H1 (cell line): ENCODE measurements around the gene SPTAN1. TPM values are rescaled to one million over a fixed set of nuclear protein-coding genes. Genes with fewer than 3 reads are reported as not detected.

ENCODE experiments used
- CTCF ChIA-PET: fragments of 300-600 bp; sonication (Branson Sonifier 250); formaldehyde crosslinking; loops from one replicate; lab custom pipeline; 2021; ENCODE audit not compliant: partially characterized antibody; lab: Charles Lee
- POLR2A ChIA-PET: fragments of 300-600 bp; sonication (Branson Sonifier 250); formaldehyde crosslinking; loops from one replicate; lab custom pipeline; 2021; ENCODE audit warnings: inconsistent platforms; ENCODE audit not compliant: partially characterized antibody; lab: Charles Lee
- DNase-seq, 2 experiments: peaks; one replicate each; pipeline versions ENCODE4 v3.0.0 to v3.0.0-alpha.2; 2010 to 2022; ENCODE audit warnings: low spot score in 2 of 2, low read depth in 1 of 2, mixed read lengths in 1 of 2
- FAIRE-seq: peaks from 2 replicates; lab custom pipeline; 2011; peaks lifted over from hg19 to GRCh38; lab: Jason Lieb, UNC
- H2AFZ ChIP-seq: 2 replicates; pipeline ENCODE4 v1.8.1; 2012; ENCODE audit warnings: low read length, inconsistent platforms
- H2AK5ac ChIP-seq: 2 replicates; pipeline ENCODE4 v1.6.1; 2013; ENCODE audit warnings: low read depth, low read length
- H2BK120ac ChIP-seq: replicated peaks from 2 replicates; pipeline ENCODE3; 2013; ENCODE audit warnings: low read depth, low read length, inconsistent platforms
- H2BK12ac ChIP-seq: 2 replicates; pipeline ENCODE4 v1.6.1; 2013; ENCODE audit warnings: low read depth, low read length
- H2BK15ac ChIP-seq: 2 replicates; pipeline ENCODE4 v1.6.1; 2013; ENCODE audit warnings: low read length
- H2BK20ac ChIP-seq: 2 replicates; pipeline ENCODE4 v1.6.1; 2013; ENCODE audit warnings: low read length
- H2BK5ac ChIP-seq: 2 replicates; pipeline ENCODE4 v1.6.1; 2013; ENCODE audit warnings: low read depth, low read length
- H3K14ac ChIP-seq: 2 replicates; pipeline ENCODE4 v1.6.1; 2013; ENCODE audit warnings: inconsistent platforms; ENCODE audit not compliant: insufficient read length
- H3K18ac ChIP-seq: 2 replicates; pipeline ENCODE4 v1.6.1; 2013; ENCODE audit warnings: low read length; ENCODE audit errors: extremely low read depth
- H3K23ac ChIP-seq: 2 replicates; pipeline ENCODE4 v1.6.1; 2013; ENCODE audit warnings: inconsistent platforms; ENCODE audit not compliant: insufficient read length
- H3K23me2 ChIP-seq: 2 replicates; pipeline ENCODE4 v1.6.1; 2013; ENCODE audit warnings: low read depth, low read length
- H3K27ac ChIP-seq: 2 replicates; pipeline ENCODE4 v1.6.1; 2011; ENCODE audit warnings: low read depth, low read length, inconsistent platforms
- H3K27me3 ChIP-seq, 4 experiments: replicated peaks in 1 of 4; 1 replicate in 1 of 4; 2 replicates in 3 of 4; pipeline versions ENCODE4 v1.6.1 to v1.8.1; 2011 to 2013; ENCODE audit warnings: low read length in 3 of 4, mild to moderate bottlenecking in 3 of 4, inconsistent platforms in 2 of 4, mixed read lengths in 2 of 4, moderate library complexity in 1 of 4; ENCODE audit not compliant: control insufficient read depth in 3 of 4, insufficient read depth in 3 of 4; ENCODE audit errors: extremely low read depth in 1 of 4
- H3K36me3 ChIP-seq, 4 experiments: 2 replicates each; pipeline versions ENCODE4 v1.6.1 to v1.8.1; 2011 to 2013; ENCODE audit warnings: mild to moderate bottlenecking in 4 of 4, low read length in 3 of 4, moderate library complexity in 2 of 4, control low read depth in 1 of 4, inconsistent platforms in 1 of 4; ENCODE audit not compliant: insufficient read depth in 4 of 4, control insufficient read depth in 2 of 4
- H3K4ac ChIP-seq: replicated peaks from 2 replicates; pipeline ENCODE3; 2013; ENCODE audit warnings: low read length, low read depth, mixed read lengths, inconsistent platforms; ENCODE audit not compliant: insufficient read length
- H3K4me1 ChIP-seq, 4 experiments: replicated peaks in 1 of 4; 1 replicate in 1 of 4; 2 replicates in 3 of 4; pipeline versions ENCODE4 v1.6.1 to v1.8.1; 2011 to 2013; ENCODE audit warnings: low read length in 3 of 4, inconsistent platforms in 2 of 4, mixed read lengths in 1 of 4; ENCODE audit not compliant: insufficient read depth in 4 of 4, control insufficient read depth in 3 of 4
- H3K4me2 ChIP-seq, 2 experiments: 2 replicates each; pipeline versions ENCODE4 v1.6.1 to v1.8.1; 2011 to 2013; ENCODE audit warnings: low read depth in 2 of 2, low read length in 2 of 2, control low read depth in 1 of 2, inconsistent platforms in 1 of 2, mild to moderate bottlenecking in 1 of 2; ENCODE audit not compliant: insufficient read depth in 1 of 2
- H3K4me3 ChIP-seq, 4 experiments: fragments of 200-600, 300-600 bp in 1 of 4; sonication (generic), shearing (Covaris generic), sonication (Bioruptor Twin) in 1 of 4; 2 replicates each; pipeline versions ENCODE4 v1.5.1 to v1.8.1; 2011 to 2016; ENCODE audit warnings: low read length in 4 of 4, low read depth in 3 of 4, control low read depth in 2 of 4, inconsistent platforms in 2 of 4, mild to moderate bottlenecking in 2 of 4, mixed read lengths in 1 of 4, moderate library complexity in 1 of 4; ENCODE audit not compliant: insufficient read depth in 2 of 4; ENCODE audit errors: extremely low read depth in 1 of 4
- H3K56ac ChIP-seq: replicated peaks from 2 replicates; pipeline ENCODE3; 2013; ENCODE audit warnings: low read depth, mild to moderate bottlenecking, mixed read lengths, low read length, inconsistent platforms; ENCODE audit not compliant: insufficient read length
- H3K79me1 ChIP-seq: 2 replicates; pipeline ENCODE4 v1.6.1; 2013; ENCODE audit warnings: low read depth, low read length, control low read depth
- H3K79me2 ChIP-seq, 2 experiments: 2 replicates each; pipeline versions ENCODE4 v1.6.1 to v1.8.1; 2012 to 2013; ENCODE audit warnings: low read length in 2 of 2, mild to moderate bottlenecking in 2 of 2, inconsistent platforms in 1 of 2; ENCODE audit not compliant: insufficient read depth in 2 of 2, control insufficient read depth in 1 of 2
- H3K9ac ChIP-seq, 4 experiments: replicated peaks in 1 of 4; 1 replicate in 1 of 4; 2 replicates in 3 of 4; pipeline versions ENCODE4 v1.6.1 to v1.8.1; 2011 to 2013; ENCODE audit warnings: low read depth in 3 of 4, low read length in 3 of 4, control low read depth in 2 of 4, mild to moderate bottlenecking in 2 of 4, moderate library complexity in 2 of 4, inconsistent platforms in 1 of 4; ENCODE audit errors: extremely low read depth in 1 of 4
- H3K9me3 ChIP-seq, 2 experiments: 2 replicates each; pipeline versions ENCODE4 v1.6.1 to v1.8.1; 2012 to 2013; ENCODE audit warnings: mild to moderate bottlenecking in 2 of 2, moderate library complexity in 2 of 2, control low read depth in 1 of 2, inconsistent platforms in 1 of 2, low read depth in 1 of 2, low read length in 1 of 2, mixed read lengths in 1 of 2; ENCODE audit not compliant: insufficient read depth in 2 of 2
- H4K20me1 ChIP-seq, 2 experiments: replicated peaks in 1 of 2; 2 replicates each; pipeline versions ENCODE3 to v1.8.1; 2011 to 2013; ENCODE audit warnings: inconsistent platforms in 2 of 2, low read length in 2 of 2, mild to moderate bottlenecking in 1 of 2; ENCODE audit not compliant: insufficient read depth in 2 of 2, control insufficient read depth in 1 of 2
- H4K5ac ChIP-seq: 2 replicates; pipeline ENCODE4 v1.6.1; 2013; ENCODE audit warnings: low read length, low read depth, mixed read lengths, inconsistent platforms; ENCODE audit not compliant: insufficient read length
- H4K8ac ChIP-seq: 2 replicates; pipeline ENCODE4 v1.8.0; 2013; ENCODE audit warnings: mild to moderate bottlenecking, moderate library complexity, low read length, inconsistent platforms; ENCODE audit not compliant: insufficient read depth; ENCODE audit errors: extremely low read depth
- H4K91ac ChIP-seq: replicated peaks from 2 replicates; pipeline ENCODE3; 2013; ENCODE audit warnings: low read length, mixed read lengths, inconsistent platforms; ENCODE audit not compliant: insufficient read length
- CHD1 ChIP-seq: IDR thresholded peaks from 2 replicates; pipeline ENCODE4 v1.6.1; 2012; ENCODE audit warnings: low read depth, low read length, improper control_type of control experiment
- CREB1 ChIP-seq: IDR thresholded peaks from 2 replicates; pipeline ENCODE4 v1.6.1; 2012; ENCODE audit warnings: inconsistent platforms
- FOSL1 ChIP-seq: IDR thresholded peaks from 2 replicates; pipeline ENCODE4 v1.6.1; 2011; ENCODE audit warnings: mild to moderate bottlenecking, low read depth, low read length, moderate library complexity; ENCODE audit not compliant: insufficient read depth
- GABPA ChIP-seq: IDR thresholded peaks from 2 replicates; pipeline ENCODE4 v1.6.1; 2011; ENCODE audit warnings: mild to moderate bottlenecking, low read length, moderate library complexity, borderline replicate concordance; ENCODE audit not compliant: insufficient read depth
- GTF2F1 ChIP-seq: IDR thresholded peaks from 2 replicates; pipeline ENCODE4 v1.6.1; 2012; ENCODE audit warnings: low read depth, low read length, improper control_type of control experiment, borderline replicate concordance
- JUN ChIP-seq: IDR thresholded peaks from 2 replicates; pipeline ENCODE4 v1.6.1; 2011; ENCODE audit warnings: low read depth, mild to moderate bottlenecking, improper control_type of control experiment, low read length
- TAF7 ChIP-seq: optimal IDR thresholded peaks from 2 replicates; pipeline ENCODE3; 2011; ENCODE audit warnings: low read depth, mild to moderate bottlenecking, inconsistent platforms, low read length, moderate library complexity, borderline replicate concordance
- TBP ChIP-seq: IDR thresholded peaks from 2 replicates; pipeline ENCODE4 v1.6.1; 2011; ENCODE audit warnings: low read depth, low read length, improper control_type of control experiment
- TCF12 ChIP-seq: IDR thresholded peaks from 2 replicates; pipeline ENCODE4 v1.6.1; 2011; ENCODE audit warnings: low read depth, mild to moderate bottlenecking, low read length
- YY1 ChIP-seq: IDR thresholded peaks from 2 replicates; pipeline ENCODE4 v1.6.1; 2011; ENCODE audit warnings: low read depth, mild to moderate bottlenecking, low read length
- whole genome bisulfite sequencing, 2 experiments: shearing (Covaris generic) in 1 of 2; methylation state at CpG; one replicate each; pipeline versions ENCODE4 v1.1.6 to v1.1.7; 2013 to 2015; ENCODE audit warnings: low lambda C conversion rate in 2 of 2, mixed read lengths in 2 of 2, inconsistent platforms in 1 of 2, low coverage in 1 of 2, missing lambda C conversion rate in 1 of 2; ENCODE audit not compliant: insufficient replicate concordance in 2 of 2, insufficient coverage in 1 of 2, insufficient read length in 1 of 2; ENCODE audit errors: extremely low coverage in 1 of 2, missing lambda C conversion rate in 1 of 2; 5-methylcytosine and 5-hydroxymethylcytosine counted together
- polyA plus RNA-seq, 7 experiments: library from polyadenylated mRNA; depleted of rRNA in 3 of 7; stranded (reverse) in 5 of 7; unstranded in 2 of 7; fragments of >200 nt in 5 of 7; fragments of 200-250 nt in 2 of 7; gene quantifications; 1 replicate in 5 of 7; 2 replicates in 1 of 7; 4 replicates in 1 of 7; pipeline versions ENCODE4 v1.2.1 to v1.2.3, GENCODE V29; 2011 to 2013; ENCODE audit warnings: missing spikeins in 2 of 7, mixed read lengths in 2 of 7
- total RNA-seq: library from RNA; stranded (reverse); fragmentation: NEBNext Ultra II Directional; extraction: Animal tissue kit (Norgen Biotek cat#: 25700); gene quantifications from 2 replicates; pipeline ENCODE4 v1.2.1, GENCODE V29; 2021
- TF ChIP-seq, protein P1 (sequence below), 3 experiments: IDR thresholded peaks; 1 replicate in 2 of 3; 2 replicates in 1 of 3; pipeline versions ENCODE4 v1.5.1 to v1.6.1; 2011; ENCODE audit warnings: low read length in 3 of 3, mild to moderate bottlenecking in 3 of 3, inconsistent platforms in 2 of 3, low read depth in 1 of 3, moderate library complexity in 1 of 3; ENCODE audit not compliant: insufficient read depth in 1 of 3; ENCODE audit errors: control extremely low read depth in 1 of 3

SPTAN1 gene
- total and polyA plus RNA-seq, 2 of the 8 experiments (the other 6 are each of a cell fraction or from before 2014, with no cell fraction given) = 182 to 216 TPM

DNA sequence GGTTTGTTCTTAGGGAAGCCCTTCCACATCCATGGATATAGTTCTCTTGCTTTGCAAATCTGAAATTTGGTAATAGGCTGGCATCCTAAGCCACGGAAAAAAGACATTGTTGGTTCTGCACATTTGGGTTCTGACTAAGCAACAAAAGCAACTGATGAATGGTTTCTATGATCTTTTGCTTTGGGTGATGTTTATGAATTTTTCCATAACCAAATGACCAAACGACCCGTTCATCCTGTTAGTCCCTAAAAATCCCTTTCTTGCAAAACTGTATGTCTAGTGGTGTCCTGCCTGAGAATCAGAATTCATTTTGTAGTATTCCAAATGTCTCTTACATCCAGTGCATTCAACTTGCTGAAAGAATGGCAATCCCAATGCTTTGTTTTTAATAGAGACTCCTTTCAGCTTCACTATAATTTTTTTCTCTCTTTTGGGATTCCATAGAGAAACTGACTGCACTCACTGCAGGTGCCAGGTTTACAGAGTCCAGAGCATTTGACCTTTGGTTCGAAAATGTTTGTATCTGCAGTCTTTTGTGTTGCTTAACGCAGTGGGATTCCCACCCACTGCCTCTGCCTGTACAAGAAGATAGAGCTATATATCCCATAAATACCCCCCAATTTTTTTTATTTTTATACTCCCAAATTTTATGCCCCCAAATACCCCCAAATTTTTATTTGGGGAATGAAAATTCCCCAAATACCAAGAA, 4.7 kb downstream of the SPTAN1 start:
- H3K4ac ChIP-seq = no peak overlapping the region
- H4K91ac ChIP-seq = no peak overlapping the region
- ChIA-PET CTCF (interaction anchor here (0.6 to 0.9 kb wide), 3 partner anchors 10 to 145 kb away, joined by 3 read pairs; no protein-coding TSS in a partner anchor), POLR2A (interaction anchor here (0.6 kb wide), 1 partner anchor 1903 kb away, joined by 3 read pairs; no protein-coding TSS in a partner anchor)
- FAIRE-seq (no peak), DNase-seq (no peak)
- no peak overlapping the region for H2BK12ac ChIP-seq
- H3K4me1 ChIP-seq = peaks cover 10 to 15% (median 14%) of the 10 kb centered on the region in 4 experiments
- no peak overlapping the region for H3K4me3 ChIP-seq
- no peak overlapping the region for H4K8ac ChIP-seq
- H3K36me3 ChIP-seq = no peaks in the 10 kb centered on the region
- H3K79me1 ChIP-seq = no peaks in the 10 kb centered on the region
- H2AFZ ChIP-seq = no peak overlapping the region
- H3K56ac ChIP-seq = no peak overlapping the region
- H3K23ac ChIP-seq = no peak overlapping the region
- H3K14ac ChIP-seq = no peak overlapping the region
- no peak overlapping the region for H3K4me2 ChIP-seq
- no peak overlapping the region for H2BK15ac ChIP-seq
- H2BK5ac ChIP-seq = no peak overlapping the region
- peaks cover 2% of the 10 kb centered on the region; the same call in 1 of the 2 replicates for H3K23me2 ChIP-seq
- peaks cover 2 to 10% of the 10 kb centered on the region in 2 experiments for H4K20me1 ChIP-seq
- no peak overlapping the region for H3K27ac ChIP-seq
- no peak overlapping the region for H4K5ac ChIP-seq
- H3K18ac ChIP-seq = no peak overlapping the region
- WGBS, 2 experiments = 90% methylated on average over 5 of the region's 5 CpGs; no CpG with 5 or more reads in 1 of the 2 experiments
- H2BK120ac ChIP-seq = no peak overlapping the region
- H3K9ac ChIP-seq = no peak overlapping the region
- no peaks in the 10 kb centered on the region for H3K9me3 ChIP-seq
- H2BK20ac ChIP-seq = no peak overlapping the region
- no peaks in the 10 kb centered on the region for H3K27me3 ChIP-seq
- H2AK5ac ChIP-seq = no peak overlapping the region
- H3K79me2 ChIP-seq = peaks cover 0 to 62% of the 10 kb centered on the region in 2 experiments; a peak in 3 of 4 replicates
- TF ChIP-seq TAF7 (no peak), CHD1 (no peak), GTF2F1 (no peak), GABPA (no peak), JUN (no peak), TBP (no peak), YY1 (no peak), CREB1 (no peak), FOSL1 (no peak), TCF12 (no peak)
- TF ChIP-seq, protein P1, sequence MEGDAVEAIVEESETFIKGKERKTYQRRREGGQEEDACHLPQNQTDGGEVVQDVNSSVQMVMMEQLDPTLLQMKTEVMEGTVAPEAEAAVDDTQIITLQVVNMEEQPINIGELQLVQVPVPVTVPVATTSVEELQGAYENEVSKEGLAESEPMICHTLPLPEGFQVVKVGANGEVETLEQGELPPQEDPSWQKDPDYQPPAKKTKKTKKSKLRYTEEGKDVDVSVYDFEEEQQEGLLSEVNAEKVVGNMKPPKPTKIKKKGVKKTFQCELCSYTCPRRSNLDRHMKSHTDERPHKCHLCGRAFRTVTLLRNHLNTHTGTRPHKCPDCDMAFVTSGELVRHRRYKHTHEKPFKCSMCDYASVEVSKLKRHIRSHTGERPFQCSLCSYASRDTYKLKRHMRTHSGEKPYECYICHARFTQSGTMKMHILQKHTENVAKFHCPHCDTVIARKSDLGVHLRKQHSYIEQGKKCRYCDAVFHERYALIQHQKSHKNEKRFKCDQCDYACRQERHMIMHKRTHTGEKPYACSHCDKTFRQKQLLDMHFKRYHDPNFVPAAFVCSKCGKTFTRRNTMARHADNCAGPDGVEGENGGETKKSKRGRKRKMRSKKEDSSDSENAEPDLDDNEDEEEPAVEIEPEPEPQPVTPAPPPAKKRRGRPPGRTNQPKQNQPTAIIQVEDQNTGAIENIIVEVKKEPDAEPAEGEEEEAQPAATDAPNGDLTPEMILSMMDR (IDR thresholded peaks at IDR 0.05; ENCODE audit: control extremely low read depth in 1 of 3, insufficient read depth in 1 of 3, low read depth in 1 of 3, low read length in 3 of 3) = no peak
